NK-92 treated with Interleukin-12 subunit alpha and Interleukin-12 subunit beta, amount 100 ng/mL, for 24 hours (cell line): ENCODE measurements around the gene KRTAP8-1.
A peak's percentile ranks its signal among the peaks of the same experiment; 100 is the strongest.

ENCODE experiments used
- DNase-seq: peaks from one replicate; lab custom pipeline; 2025; lab: John Stamatoyannopoulos, UW

KRTAP8-1 gene

GRCh38 chr21:30813174-30813573 is at the start of gene KRTAP8-1:
Gene KRTAP8-1, minus strand, starts transcription at chr21:30813274. Its CDS starts 54 bp downstream, at chr21:30813220.
- no peak for DNase-seq

DNA sequence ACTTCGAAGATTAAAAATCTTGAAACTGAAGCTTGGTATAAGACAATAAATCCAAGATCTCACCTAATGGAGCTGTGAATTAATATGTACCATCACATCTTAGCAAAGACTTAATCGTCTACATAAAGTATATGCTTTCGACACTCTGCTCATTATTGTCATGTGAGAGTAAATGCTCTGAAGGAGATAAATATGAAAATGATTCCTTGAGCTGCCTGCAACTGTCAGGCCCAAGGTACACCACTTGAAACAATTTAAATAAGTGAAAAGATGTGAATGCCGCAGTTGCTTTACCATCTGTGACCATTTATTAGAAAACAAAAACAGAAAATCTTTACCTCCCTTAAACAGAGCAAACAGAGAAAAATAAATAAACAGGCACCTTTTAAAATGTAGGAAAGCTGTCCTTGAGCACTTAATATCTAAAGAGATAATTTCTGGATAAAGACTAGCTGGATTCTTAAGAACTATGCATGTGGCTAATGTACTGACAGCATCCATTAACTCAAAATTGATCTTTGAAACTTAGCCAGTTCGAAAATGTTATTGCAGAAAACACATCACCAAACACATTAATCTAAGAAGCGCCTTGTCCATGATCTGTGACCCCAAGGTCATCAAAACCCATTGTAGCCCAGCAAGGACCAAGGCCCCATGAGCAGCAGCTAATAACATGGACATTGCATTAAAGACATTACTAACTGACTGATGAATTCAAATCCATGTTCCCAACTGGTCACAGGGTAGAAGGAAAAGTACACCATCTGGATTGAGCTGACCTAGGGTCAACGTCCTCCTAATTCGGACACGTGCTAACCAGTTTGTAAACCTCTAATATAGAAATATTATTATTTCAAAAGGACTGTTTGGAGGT is 34.8 kb upstream of the KRTAP8-1 start:
- no peak for DNase-seq

DNA sequence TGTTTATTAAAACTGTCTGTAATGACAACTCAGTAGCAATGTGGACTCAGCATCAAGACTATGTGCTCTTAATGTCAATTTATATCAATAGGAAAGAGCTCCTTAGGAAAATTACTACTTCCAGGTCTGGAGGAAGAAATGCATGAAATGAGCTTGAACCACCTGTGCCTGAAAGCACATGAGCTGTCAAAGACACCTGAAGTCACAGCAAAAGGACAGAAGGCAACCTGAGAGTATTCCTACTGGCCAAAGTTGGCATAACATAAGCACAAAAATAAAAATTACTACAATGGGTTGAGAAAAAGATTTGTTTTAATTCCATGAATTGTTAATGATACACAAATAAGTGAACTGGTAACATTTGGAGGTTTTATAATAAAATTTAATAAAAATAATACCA is 29.9 kb upstream of the KRTAP8-1 start:
- DNase-seq: no peak

DNA sequence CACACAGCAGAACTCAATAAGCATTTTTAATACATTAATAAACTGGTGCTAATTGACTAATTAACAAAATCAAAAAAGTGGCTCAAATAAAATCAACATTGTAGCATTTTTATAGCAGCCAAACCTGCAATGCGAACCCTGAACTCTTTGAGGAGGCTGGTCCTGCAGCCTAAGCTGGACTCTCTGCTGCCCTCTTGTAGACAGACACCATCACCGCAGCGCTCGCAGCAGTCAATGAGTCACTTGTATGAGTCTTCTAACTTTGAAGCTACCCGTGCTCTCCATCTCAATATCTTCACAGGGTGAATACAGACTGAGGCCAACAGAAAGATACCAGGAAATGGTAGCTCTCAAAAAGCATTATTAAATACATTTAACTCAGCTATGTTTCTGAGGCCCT is 26.2 kb upstream of the KRTAP8-1 start:
- DNase-seq: peak; percentile 23

GRCh38 chr21:30838536-30838935 is 25.5 kb upstream of the KRTAP8-1 start:
- no peak for DNase-seq

DNA sequence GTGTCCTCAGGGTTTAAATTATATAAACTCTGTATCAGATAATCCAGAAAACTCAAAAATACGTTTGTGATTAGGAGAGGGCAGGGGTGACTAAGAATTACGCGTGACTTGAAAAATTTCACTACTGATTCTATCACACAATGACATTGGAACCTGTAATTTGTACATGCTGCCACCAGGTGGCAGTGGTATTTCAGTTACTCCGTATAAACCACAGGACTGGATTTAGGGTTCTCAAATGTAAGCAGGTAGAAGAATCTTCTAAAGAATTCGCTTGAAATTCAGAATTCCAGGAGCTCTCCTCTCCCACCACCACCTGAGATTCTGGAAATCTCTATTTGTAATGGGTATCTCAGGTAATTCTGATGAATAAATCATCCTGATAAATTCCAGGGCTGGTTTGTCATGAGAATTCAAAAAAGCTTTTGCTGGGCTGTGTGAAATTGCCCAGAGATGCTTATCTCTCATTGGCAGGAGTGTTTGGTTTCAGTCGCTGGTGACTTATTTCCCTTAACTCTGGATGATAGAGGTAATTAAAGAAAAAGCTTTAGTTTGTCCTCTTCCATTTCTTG is 18.2 kb upstream of the KRTAP8-1 start:
- peak; percentile 21 for DNase-seq

- DNase-seq: no peak
Observed at GRCh38 chr21:30829659-30830058, 16.6 kb upstream of the KRTAP8-1 start, which contains the start of gene KRTAP7-1. Gene KRTAP7-1, minus strand, starts transcription at chr21:30829759. Its CDS starts 61 bp downstream, at chr21:30829698.

DNA sequence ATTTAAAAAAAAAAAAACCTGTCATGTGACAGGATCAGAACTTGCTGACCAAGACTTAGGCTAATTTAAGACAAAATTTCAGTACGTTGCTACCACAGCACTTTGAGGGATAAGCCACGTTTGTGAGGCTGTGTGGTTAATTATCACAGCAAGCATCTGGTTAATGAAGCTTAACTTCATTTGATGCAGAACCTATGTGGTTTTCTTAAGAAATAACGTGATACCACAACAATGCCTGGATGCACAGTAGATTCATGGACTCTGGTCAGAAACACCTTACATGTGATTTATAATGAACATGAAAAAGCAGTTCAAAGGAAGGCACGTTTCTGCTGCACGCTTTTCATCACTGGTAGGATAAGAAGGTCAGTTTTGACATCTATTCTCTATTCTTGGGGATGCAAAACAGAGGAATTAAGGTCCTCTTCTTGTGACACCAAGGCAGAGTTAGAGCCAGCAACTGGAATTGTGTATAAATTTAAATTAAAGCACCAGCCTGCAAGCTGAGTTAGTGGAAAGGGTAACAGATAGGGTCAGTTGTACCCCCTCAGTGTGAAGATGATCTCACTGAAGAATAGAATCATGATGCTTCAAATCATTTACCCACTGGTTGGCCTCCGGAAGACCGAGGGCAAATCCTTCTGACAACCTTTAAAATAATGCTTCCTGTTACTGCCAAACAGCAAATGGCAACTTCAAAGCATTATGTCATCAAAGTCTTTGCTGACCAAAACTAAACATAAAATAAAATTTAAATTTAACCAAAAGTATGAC is 6.0 kb upstream of the KRTAP8-1 start:
- no peak for DNase-seq

GRCh38 chr21:30800605-30801004 is 12.5 kb downstream of the KRTAP8-1 start:
- DNase-seq: no peak

- no peak for DNase-seq
Observed at GRCh38 chr21:30793581-30794314, 19.3 kb downstream of the KRTAP8-1 start.

DNA sequence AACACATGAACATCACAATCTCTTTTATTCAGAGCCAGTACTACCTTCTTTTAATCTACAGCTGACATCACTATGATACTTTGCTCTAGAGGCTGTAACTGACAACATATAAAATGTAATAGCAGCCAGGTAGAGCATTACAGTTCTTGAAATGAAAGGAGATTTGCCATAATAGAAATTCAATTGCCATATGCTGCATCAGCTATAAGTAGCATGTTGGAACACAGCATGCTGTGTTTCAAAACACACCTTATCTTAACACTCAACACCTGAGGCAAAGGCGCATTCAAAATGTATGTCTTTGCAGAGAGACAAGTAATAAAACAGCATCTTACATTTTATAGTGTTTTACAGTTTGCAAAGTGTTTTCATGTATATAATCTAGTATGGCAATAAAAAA is 33.8 kb downstream of the KRTAP8-1 start:
- DNase-seq: no peak

DNA sequence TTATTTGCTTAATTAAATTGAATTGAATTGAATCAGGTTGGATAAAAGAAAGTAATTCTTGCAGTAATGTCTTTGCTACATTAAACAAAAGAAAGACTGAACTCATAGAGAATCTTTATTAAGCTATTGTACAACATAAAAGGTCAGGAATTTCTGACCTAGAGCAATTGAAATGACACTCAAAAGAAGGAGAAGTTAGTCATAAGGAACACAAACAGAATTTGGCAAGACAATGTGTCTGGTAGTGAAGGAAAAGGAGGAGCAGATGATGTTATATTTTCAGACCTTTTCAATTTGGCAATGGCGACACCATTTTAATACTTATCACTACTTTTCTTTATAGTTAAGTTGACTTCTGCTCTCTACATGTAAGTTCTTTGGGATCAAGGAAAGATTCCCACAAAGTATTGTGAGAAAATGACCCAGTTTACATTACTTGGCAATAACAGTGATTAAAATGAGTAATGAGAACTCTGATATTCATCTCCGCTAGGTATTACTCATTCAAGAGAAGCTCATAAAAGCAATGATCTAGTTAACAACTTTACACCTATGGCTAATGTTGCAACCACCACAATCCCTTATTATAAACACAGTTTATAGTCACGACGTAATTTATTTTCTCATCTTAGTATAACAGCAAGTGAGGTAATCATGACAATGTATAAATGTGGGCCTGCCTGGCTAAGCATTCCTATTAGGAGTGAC is 43.2 kb downstream of the KRTAP8-1 start:
- DNase-seq: no peak
